Colonic mucosa (tissue), 4 donors: ENCODE data around the gene MOSMO. TPM values are rescaled to one million over a fixed set of nuclear protein-coding genes. Genes with fewer than 3 reads are reported as not detected.
"Not testable (repeated sequence)": the region's sequence is repeated elsewhere in the genome, so short reads cannot be mapped to it uniquely, and the experiment has no call there.

Source experiments
- DNase-seq: peaks from one replicate; pipeline ENCODE4 v3.0.0-alpha.2; 2020
- H3K27ac ChIP-seq: fragments of 200-600 bp; one replicate; pipeline ENCODE4 v1.8.0; 2021
- H3K27me3 ChIP-seq: fragments of 200-600 bp; one replicate; pipeline ENCODE4 v1.8.0; 2021
- H3K36me3 ChIP-seq: fragments of 200-600 bp; one replicate; pipeline ENCODE4 v1.8.0; 2021
- H3K4me1 ChIP-seq: fragments of 200-600 bp; one replicate; pipeline ENCODE4 v1.8.0; 2021; ENCODE audit warnings: mild to moderate bottlenecking
- H3K4me3 ChIP-seq: fragments of 200-600 bp; one replicate; pipeline ENCODE4 v1.8.0; 2021
- H3K9ac ChIP-seq, 2 donors: one replicate each; pipeline ENCODE4 v1.7.0; 2013; ENCODE audit warnings: control low read depth in 2 of 2, low read depth in 2 of 2, low read length in 2 of 2
- H3K9me3 ChIP-seq: fragments of 200-600 bp; one replicate; pipeline ENCODE4 v1.8.0; 2021
- CTCF ChIP-seq: fragments of 200-600 bp; IDR thresholded peaks from one replicate; pipeline ENCODE4 v1.8.0; 2022; ENCODE audit warnings: antibody characterized with exemption, mild to moderate bottlenecking
- intact Hi-C: fragments of 100-400 bp; cut with DNase I; formaldehyde crosslinking; loops from one replicate; pipeline ENCODE4 v1.14.1; 2022
- total RNA-seq, 2 donors: library from RNA; stranded (reverse); fragmentation: NEBNext Ultra II Directional in 1 of 2; extraction: Animal tissue kit (Norgen Biotek cat#: 25700) in 1 of 2; gene quantifications; one replicate each; pipeline ENCODE4 v1.2.1, GENCODE V29; 2021
- donor health status: healthy.
- donor health status: DM: no; HTN: no; CAD: no.
- donor health status: DM: no; HTN: no; CAD: no.

Gene MOSMO
- total RNA-seq, 2 donors from 2014 or later, result 6.4 to 9.2 TPM

GRCh38 chr16:22029632-22030031 lies 21.7 kb downstream of the MOSMO start:
- H3K4me3 ChIP-seq, result no peak overlapping the region
- DNase-seq, result no peak
- intact Hi-C loops, result no loop called here
- H3K36me3 ChIP-seq, result no peaks in the 10 kb centered on the region
- no peak for TF ChIP-seq CTCF
- H3K27me3 ChIP-seq, result no peaks in the 10 kb centered on the region
- no peaks in the 10 kb centered on the region for H3K9me3 ChIP-seq
- H3K27ac ChIP-seq, result no peak overlapping the region
- no peaks in the 10 kb centered on the region for H3K4me1 ChIP-seq
- H3K9ac ChIP-seq, result no peak overlapping the region

GRCh38 chr16:22030087-22030812 lies 22.3 kb downstream of the MOSMO start:
- Histone ChIP-seq H3K27ac (no peak overlapping the region), H3K4me1 (no peaks in the 10 kb centered on the region), H3K36me3 (no peaks in the 10 kb centered on the region), H3K4me3 (no peak overlapping the region), H3K9me3 (no peaks in the 10 kb centered on the region), H3K9ac (no peak overlapping the region), H3K27me3 (no peaks in the 10 kb centered on the region)
- no peak for DNase-seq
- TF ChIP-seq CTCF, result no peak
- intact Hi-C loops, result no loop called here

DNA sequence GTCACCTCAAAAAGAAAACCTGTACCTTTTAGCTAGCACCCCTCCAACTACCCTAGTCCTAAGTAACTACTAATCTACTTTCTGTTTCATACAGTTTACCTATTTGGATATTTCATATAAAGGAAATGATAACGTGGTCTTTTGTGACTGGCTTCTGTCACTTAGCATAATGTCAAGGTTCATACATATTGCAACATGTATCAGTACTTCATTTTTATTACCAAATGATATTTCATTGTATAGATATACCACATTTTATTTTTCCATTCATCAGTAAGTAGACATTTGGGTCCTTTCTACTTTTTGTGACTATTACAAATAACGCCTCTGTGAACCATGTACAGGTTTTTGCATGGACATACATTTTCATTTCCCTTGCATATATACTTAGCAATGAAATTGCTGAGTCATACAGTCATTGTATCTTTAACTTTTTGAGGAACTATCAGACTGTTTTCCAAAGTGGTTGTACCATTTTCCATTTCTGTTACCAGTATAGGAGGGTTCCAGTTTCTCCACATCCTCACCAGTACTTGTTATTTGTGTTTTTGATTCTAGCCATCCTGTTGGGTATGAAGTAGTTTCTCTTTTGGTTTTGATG lies 23.7 kb downstream of the MOSMO start:
- Histone ChIP-seq H3K36me3 (no peaks in the 10 kb centered on the region), H3K27me3 (no peaks in the 10 kb centered on the region), H3K9ac (no peak overlapping the region), H3K4me1 (no peaks in the 10 kb centered on the region), H3K9me3 (no peaks in the 10 kb centered on the region), H3K27ac (no peak overlapping the region), H3K4me3 (no peak overlapping the region)
- no peak for TF ChIP-seq CTCF
- DNase-seq, result no peak
- intact Hi-C loops, result no loop called here

- no peak for TF ChIP-seq CTCF
- no peak overlapping the region for H3K4me3 ChIP-seq
- H3K27me3 ChIP-seq, result no peaks in the 10 kb centered on the region
- intact Hi-C loops, result no loop called here
- no peaks in the 10 kb centered on the region for H3K36me3 ChIP-seq
- no peak for DNase-seq
- H3K9ac ChIP-seq, result no peak overlapping the region
- H3K27ac ChIP-seq, result no peak overlapping the region
- H3K9me3 ChIP-seq, result no peaks in the 10 kb centered on the region
- no peaks in the 10 kb centered on the region for H3K4me1 ChIP-seq
Observed at GRCh38 chr16:22034503-22034902, 26.6 kb downstream of the MOSMO start.

DNA sequence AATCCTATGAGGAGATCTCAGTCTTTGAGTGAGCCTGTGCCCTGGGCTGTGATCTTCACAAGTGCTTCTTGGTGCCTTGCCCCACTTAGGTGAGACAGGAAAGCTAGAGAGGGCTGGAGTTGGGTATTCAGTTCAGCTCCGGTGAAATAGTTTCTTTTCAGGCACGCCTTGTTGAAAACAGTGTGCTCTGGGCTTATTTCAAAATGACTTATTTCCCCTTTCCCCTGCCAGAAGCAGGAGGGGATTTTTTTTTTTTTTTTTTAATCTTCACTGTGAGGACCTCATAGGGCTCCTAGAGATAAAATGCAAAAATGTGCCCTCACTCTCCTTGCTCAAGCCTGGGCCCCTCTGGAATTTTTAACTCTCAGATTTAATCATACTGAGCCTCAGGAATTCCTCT lies 27.2 kb downstream of the MOSMO start:
- Histone ChIP-seq H3K4me3 (no peak overlapping the region), H3K27ac (no peak overlapping the region), H3K4me1 (no peaks in the 10 kb centered on the region), H3K36me3 (no peaks in the 10 kb centered on the region), H3K9ac (no peak overlapping the region), H3K9me3 (no peaks in the 10 kb centered on the region), H3K27me3 (no peaks in the 10 kb centered on the region)
- no peak for DNase-seq
- TF ChIP-seq CTCF, result no peak
- intact Hi-C loops, result no loop called here

DNA sequence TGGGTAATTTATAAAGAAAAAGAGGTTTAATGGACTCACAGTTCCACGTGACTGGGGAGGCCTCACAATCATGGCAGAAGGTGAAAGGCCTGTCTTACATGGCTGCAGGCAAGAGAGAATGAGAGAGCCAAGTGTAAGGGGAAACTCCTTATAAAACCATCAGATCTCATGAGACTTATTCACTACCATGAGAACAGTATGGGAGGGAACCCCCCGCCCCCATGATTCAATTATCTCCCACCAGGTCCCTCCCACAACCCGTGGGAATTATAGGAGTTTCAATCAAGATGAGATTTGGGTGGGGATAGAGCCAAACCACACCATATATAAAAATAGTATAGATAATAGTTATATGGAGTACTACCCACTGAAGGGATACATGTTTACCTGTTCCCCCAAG lies 36.0 kb downstream of the MOSMO start:
- H3K27ac ChIP-seq, H3K4me3 ChIP-seq, intact Hi-C loops, H3K9me3 ChIP-seq, H3K27me3 ChIP-seq, H3K9ac ChIP-seq, DNase-seq, H3K36me3 ChIP-seq, H3K4me1 ChIP-seq: not testable (repeated sequence)

- H3K27me3 ChIP-seq, H3K36me3 ChIP-seq, H3K4me3 ChIP-seq, H3K9me3 ChIP-seq, intact Hi-C loops, H3K4me1 ChIP-seq, DNase-seq, H3K9ac ChIP-seq, H3K27ac ChIP-seq: not testable (repeated sequence)
Observed at GRCh38 chr16:22045888-22046287, 38.0 kb downstream of the MOSMO start.
